Pulmonary artery endothelial cell (primary cell): ENCODE measurements around the gene PIGW. TPM values are rescaled to one million over a fixed set of nuclear protein-coding genes. Genes with fewer than 3 reads are reported as not detected.

Experiments
- DNase-seq: peaks from one replicate; pipeline ENCODE4 v3.0.0-alpha.2; 2011; ENCODE audit warnings: low read depth, low spot score
- total RNA-seq: library from RNA; depleted of rRNA; stranded (reverse); fragments of >200 nt; gene quantifications from 2 replicates; pipeline ENCODE4 v1.2.3, GENCODE V29; 2014

The PIGW gene, protein sequence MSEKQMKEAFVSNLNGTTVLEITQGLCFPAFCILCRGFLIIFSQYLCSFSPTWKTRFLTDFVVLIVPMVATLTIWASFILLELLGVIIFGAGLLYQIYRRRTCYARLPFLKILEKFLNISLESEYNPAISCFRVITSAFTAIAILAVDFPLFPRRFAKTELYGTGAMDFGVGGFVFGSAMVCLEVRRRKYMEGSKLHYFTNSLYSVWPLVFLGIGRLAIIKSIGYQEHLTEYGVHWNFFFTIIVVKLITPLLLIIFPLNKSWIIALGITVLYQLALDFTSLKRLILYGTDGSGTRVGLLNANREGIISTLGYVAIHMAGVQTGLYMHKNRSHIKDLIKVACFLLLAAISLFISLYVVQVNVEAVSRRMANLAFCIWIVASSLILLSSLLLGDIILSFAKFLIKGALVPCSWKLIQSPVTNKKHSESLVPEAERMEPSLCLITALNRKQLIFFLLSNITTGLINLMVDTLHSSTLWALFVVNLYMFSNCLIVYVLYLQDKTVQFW
- total RNA-seq: 12.1 and 12.7 TPM in 2 replicates

GRCh38 chr17:36534840-36535668, at the start of gene PIGW, which contains the start of gene MYO19:
Gene PIGW (plus strand): TSS chr17:36534987. CDS start chr17:36537102, 2,115 bp downstream.
Gene MYO19 (minus strand): TSS chr17:36534868. CDS start chr17:36532538, 2,330 bp downstream.
- DNase-seq: peak; percentile 69

DNA sequence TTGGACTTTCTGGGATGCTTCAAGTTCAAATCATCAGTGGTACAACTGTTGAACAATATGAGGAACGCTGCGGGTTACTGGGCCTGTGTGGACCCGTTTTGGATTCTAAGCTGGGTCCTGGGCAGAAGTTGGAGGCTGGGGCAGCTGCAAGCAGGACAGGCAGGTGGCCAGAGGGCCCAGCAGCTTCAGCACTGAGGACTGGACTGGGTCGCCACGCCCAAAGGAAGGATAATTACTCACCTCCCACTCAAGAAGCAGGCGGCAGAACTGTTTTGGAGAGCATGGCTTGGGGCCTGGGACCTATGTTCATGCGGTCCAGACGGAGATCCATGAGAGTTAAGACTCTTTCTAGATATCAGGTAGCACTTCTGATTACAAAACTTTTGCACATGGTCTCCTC, 49.8 kb upstream of the PIGW start:
- DNase-seq: no peak

GRCh38 chr17:36485805-36486203, 49.0 kb upstream of the PIGW start:
- no peak for DNase-seq

GRCh38 chr17:36486204-36487194, 48.3 kb upstream of the PIGW start, which contains the start of gene ZNHIT3:
Gene ZNHIT3 (plus strand): TSS chr17:36486681. CDS start chr17:36486700, 19 bp downstream.
- DNase-seq: peak; percentile 83

DNA sequence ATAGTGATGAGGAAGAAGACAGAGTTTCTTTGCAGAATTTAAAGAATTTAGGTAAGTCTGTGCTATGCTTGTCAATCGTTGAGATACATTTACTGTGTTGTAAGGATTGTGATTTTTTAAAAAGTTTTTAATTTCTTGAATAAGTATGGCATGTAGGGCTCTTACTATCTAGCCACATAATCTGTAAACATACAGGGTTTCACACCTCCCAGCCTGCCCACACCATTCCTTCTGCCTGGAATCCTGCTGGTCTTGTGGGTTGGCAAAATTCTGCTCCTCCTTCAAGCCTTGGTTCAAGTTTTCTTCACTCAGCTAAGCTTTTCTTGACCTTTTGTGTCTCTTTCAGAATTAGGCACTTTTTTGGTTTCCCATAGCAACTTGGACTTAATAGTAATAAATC, 40.8 kb upstream of the PIGW start:
- DNase-seq: no peak

- no peak for DNase-seq
These were observed 40.1 kb upstream of the PIGW start for GRCh38 chr17:36494674-36495073.

GRCh38 chr17:36495076-36495578, 39.7 kb upstream of the PIGW start:
- DNase-seq: no peak

- DNase-seq: no peak
These were observed 38.6 kb upstream of the PIGW start for GRCh38 chr17:36496018-36496789.

- no peak for DNase-seq
These were observed 36.6 kb upstream of the PIGW start for GRCh38 chr17:36498155-36498554.

- DNase-seq: no peak
These were observed 36.1 kb upstream of the PIGW start for GRCh38 chr17:36498560-36499300.

GRCh38 chr17:36500745-36501225, 34.0 kb upstream of the PIGW start:
- DNase-seq: no peak

- no peak for DNase-seq
These were observed 33.4 kb upstream of the PIGW start for GRCh38 chr17:36501351-36501750.

DNA sequence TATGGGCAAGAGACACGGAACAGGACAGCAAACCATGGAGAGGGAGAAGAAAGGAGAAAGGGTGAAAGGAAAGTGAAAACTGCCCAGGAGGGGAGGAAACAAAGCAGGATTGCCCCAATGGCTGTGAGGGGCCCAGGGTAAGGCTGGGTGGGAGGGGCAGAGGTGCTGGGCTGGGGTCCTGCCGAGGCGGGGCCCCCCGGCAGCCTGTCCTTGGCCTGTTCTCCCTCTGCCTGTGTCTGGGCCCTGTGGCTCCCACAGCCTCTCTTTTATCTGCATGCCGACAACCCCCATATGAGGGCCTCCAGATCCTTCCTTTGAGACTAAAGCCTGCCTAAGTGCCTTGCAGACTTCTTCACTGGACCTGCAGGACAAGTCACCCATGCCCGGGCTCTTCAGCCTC, 32.8 kb upstream of the PIGW start:
- no peak for DNase-seq

DNA sequence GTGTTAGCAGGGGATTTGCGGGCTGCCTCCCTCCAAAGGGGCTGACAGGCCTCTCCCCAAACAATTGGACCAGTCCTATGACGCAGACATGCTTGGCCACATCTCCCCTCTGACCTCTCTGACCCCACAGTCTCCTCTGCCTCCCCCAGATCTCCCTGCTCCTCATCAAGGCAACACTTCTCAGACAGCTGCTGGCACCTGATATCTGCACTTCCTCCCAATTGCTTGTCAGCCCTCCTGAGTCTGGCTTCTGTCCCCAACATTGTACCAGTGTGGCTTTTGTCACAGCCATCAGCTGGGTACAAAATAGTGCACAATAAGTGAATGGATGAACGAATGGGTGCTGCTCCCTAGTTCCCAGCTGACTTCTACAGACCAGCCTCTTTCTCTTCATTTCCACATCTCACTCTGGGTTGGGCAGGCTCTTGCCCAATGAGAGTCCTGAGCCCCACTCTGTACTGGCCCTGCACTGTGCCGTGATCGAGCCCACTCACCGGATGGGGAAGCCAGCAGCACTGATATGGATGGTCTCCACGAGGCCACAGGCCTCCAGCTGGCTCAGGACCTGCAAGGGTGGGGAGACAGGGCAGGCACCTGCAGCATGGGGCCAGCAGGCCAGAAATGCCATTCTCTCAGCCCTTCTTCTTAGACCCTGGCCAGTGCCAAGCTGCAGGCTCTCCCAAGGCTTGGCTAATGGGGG, 31.2 kb upstream of the PIGW start:
- DNase-seq: no peak

- DNase-seq: no peak
These were observed 30.6 kb upstream of the PIGW start for GRCh38 chr17:36504156-36504545.

DNA sequence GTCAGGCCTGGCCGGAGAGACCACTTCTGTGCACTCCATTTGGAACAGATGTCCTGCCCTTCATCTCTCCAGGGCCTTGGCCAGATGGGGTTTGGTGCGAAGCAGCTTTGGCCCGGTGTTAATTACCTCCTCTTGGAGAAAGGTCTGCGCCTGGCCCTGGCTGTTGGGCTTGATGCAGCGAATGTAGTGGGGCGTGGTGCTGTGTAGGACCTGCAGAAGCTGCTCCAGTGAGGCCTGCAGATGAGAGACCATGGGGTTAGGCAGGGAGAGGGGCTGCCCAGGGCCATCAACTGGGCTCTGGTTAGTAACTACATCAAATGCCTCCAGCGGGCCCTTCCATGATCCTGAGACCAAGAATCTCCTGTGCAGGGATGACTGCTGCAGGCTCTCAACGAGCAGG, 29.6 kb upstream of the PIGW start:
- no peak for DNase-seq

- no peak for DNase-seq
These were observed 28.4 kb upstream of the PIGW start for GRCh38 chr17:36506249-36506826.

- no peak for DNase-seq
These were observed 28.0 kb upstream of the PIGW start for GRCh38 chr17:36506831-36507230.
